Stomach (tissue), 4 donors: ENCODE measurements around the gene WBP1.

Source experiments
- CTCF ChIP-seq, 7 experiments: fragments of 450-650 bp in 4 of 7; fragments of 200-600 bp in 3 of 7; sonication (generic) in 3 of 7; IDR thresholded peaks; one replicate each; pipeline ENCODE4 v1.5.1; 2016 to 2019; ENCODE audit warnings: antibody characterized with exemption in 7 of 7, control low read depth in 2 of 7, mild to moderate bottlenecking in 1 of 7
- POLR2AphosphoS5 ChIP-seq, 3 donors: sonication (generic); formaldehyde crosslinking; IDR thresholded peaks; one replicate each; pipeline ENCODE4 v1.6.1; 2016; ENCODE audit warnings: antibody characterized with exemption in 3 of 3

GRCh38 chr2:74510272-74510671, 52.0 kb downstream of the WBP1 start:
- TF ChIP-seq POLR2AphosphoS5 (IDR thresholded peaks at IDR 0.05) (no peak), CTCF (IDR thresholded peaks at IDR 0.05) (no peak)
